ENCODE measurements around the gene VPS18. TPM values are rescaled to one million over a fixed set of nuclear protein-coding genes. Genes with fewer than 3 reads are reported as not detected.

The VPS18 gene
- total RNA-seq, 1 donor from 2014 or later, result 25.6 TPM

DNA sequence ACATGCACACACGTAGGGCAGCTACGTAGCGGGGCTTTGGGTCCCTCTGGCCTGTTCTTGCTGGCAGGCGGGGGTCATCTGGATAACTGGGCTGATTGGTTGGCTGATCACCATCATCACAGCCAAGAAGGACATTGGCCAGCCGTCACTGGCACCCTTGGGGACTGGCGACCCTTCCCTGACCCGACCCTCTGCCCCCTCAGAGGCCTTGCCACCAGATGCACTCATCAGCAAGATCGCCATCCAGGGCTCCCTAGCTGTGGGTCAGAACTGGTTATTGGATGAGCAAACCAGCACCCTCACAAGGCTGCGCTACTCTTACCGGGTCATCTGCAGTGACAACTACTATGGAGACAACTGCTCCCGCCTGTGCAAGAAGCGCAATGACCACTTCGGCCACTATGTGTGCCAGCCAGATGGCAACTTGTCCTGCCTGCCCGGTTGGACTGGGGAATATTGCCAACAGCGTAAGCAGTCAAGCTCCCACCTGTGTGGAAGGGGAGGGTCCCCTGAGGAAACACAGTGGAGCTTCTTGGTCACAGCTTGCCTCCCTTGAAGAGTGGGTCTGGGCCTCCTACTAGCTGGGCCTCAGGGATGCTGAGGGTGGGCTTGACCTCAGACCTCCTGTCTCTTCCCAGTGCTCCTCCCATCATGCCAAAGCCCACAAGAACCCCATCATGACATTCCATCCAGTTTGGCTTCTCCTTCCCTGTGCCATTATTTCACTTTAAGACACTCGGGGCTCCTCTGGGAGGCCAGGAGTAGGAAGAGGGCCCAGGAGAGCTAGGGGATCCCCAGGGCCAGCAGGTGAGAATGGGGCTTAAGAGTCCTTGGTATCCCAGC lies 37.3 kb downstream of the VPS18 start:
- Mint-ChIP-seq H3K27ac (peak overlapping the region; percentile 36), H3K4me3 (peak overlapping the region; percentile 88), H3K27me3 (peaks cover 65% of the 10 kb centered on the region)

DNA sequence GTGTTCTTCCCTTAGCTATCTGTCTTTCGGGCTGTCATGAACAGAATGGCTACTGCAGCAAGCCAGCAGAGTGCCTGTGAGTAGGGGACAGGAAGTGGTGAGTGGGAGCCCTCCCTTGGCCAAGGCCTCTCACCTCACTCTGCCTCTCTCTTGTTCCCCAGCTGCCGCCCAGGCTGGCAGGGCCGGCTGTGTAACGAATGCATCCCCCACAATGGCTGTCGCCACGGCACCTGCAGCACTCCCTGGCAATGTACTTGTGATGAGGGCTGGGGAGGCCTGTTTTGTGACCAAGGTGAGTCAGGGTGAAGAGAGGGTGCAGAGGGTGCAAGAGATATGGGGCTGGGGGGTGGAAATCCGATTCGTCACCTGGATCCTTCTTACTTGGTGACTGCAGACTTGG lies 37.9 kb downstream of the VPS18 start:
- no peak for DNase-seq (ENCODE audit: extremely low spot score, unreplicated experiment)
- Mint-ChIP-seq H3K4me3 (peak overlapping the region; percentile 74), H3K27me3 (peaks cover 58% of the 10 kb centered on the region), H3K9me3 (no peaks in the 10 kb centered on the region), H3K27ac (peak overlapping the region; percentile 36), H3K36me3 (no peaks in the 10 kb centered on the region), H3K4me1 (ENCODE audit: unreplicated experiment) (peaks cover 19% of the 10 kb centered on the region)
- TF ChIP-seq, protein P1, sequence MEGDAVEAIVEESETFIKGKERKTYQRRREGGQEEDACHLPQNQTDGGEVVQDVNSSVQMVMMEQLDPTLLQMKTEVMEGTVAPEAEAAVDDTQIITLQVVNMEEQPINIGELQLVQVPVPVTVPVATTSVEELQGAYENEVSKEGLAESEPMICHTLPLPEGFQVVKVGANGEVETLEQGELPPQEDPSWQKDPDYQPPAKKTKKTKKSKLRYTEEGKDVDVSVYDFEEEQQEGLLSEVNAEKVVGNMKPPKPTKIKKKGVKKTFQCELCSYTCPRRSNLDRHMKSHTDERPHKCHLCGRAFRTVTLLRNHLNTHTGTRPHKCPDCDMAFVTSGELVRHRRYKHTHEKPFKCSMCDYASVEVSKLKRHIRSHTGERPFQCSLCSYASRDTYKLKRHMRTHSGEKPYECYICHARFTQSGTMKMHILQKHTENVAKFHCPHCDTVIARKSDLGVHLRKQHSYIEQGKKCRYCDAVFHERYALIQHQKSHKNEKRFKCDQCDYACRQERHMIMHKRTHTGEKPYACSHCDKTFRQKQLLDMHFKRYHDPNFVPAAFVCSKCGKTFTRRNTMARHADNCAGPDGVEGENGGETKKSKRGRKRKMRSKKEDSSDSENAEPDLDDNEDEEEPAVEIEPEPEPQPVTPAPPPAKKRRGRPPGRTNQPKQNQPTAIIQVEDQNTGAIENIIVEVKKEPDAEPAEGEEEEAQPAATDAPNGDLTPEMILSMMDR (conservative IDR thresholded peaks at IDR 0.05), result no peak

More for the DNA sequence above, 37.3 kb downstream of the VPS18 start:
- TF ChIP-seq, protein P1 (conservative IDR thresholded peaks at IDR 0.05), result no peak
- Mint-ChIP-seq H3K36me3 (no peaks in the 10 kb centered on the region), H3K4me1 (ENCODE audit: unreplicated experiment) (peaks cover 21% of the 10 kb centered on the region), H3K9me3 (no peaks in the 10 kb centered on the region)
- no peak for DNase-seq (ENCODE audit: extremely low spot score, unreplicated experiment)

DNA sequence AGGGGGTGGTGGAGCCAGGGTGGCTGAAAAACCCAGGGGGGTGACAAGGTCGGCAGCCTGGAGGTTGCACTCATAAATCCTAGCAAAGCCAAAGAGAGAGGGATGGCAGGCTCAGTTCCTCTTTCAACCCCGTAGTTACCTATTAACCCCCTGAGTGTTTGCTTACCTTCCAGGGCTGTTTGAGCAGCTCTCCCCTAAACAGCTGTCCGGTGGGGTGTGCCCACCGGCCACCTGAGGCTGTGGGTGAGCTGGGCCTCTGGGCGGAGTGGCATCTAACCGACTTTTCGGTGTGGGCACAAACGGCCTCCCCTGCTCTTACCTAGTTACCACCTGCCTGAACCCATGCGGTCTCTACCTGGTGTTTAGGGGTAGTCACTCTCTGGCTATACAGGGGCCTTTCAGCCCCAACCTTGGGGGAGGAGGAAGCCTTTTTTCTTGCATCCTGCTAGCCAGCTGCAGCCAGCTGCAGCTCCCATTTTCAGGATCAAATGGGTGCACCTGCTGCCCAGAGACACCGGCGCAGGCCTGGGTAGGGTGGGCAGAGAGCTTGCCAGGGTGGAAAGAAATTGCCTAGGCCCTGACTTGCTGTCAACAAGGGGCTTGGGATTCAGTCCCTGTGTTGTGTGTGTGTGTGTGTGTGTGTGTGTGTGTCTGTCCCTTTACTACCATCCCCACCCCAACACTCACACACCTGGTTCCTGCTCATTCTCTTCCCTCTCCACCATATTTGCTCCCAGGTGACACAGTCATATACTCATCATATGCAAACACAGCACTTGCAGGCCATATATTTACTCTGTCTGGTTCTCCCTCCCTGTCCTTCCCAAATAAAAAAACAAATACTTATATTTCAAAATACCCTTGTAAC lies 38.6 kb downstream of the VPS18 start:
- Mint-ChIP-seq H3K36me3 (no peaks in the 10 kb centered on the region), H3K27ac (peak overlapping the region; percentile 36), H3K9me3 (no peaks in the 10 kb centered on the region), H3K27me3 (peaks cover 53% of the 10 kb centered on the region), H3K4me3 (peak overlapping the region; percentile 74), H3K4me1 (ENCODE audit: unreplicated experiment) (peaks cover 21% of the 10 kb centered on the region)
- TF ChIP-seq, protein P1 (conservative IDR thresholded peaks at IDR 0.05), result no peak
- DNase-seq (ENCODE audit: extremely low spot score, unreplicated experiment), result no peak

- Mint-ChIP-seq H3K36me3 (no peaks in the 10 kb centered on the region), H3K27me3 (peaks cover 48% of the 10 kb centered on the region), H3K27ac (peak overlapping the region; percentile 14), H3K9me3 (no peaks in the 10 kb centered on the region), H3K4me1 (ENCODE audit: unreplicated experiment) (peaks cover 24% of the 10 kb centered on the region), H3K4me3 (peak overlapping the region; percentile 57)
- TF ChIP-seq, protein P1 (conservative IDR thresholded peaks at IDR 0.05), result no peak
- DNase-seq (ENCODE audit: extremely low spot score, unreplicated experiment), result no peak
These were observed 39.3 kb downstream of the VPS18 start for GRCh38 chr15:40933517-40933902.

GRCh38 chr15:40934457-40934856 lies 40.2 kb downstream of the VPS18 start:
- Mint-ChIP-seq H3K4me1 (ENCODE audit: unreplicated experiment) (peaks cover 24% of the 10 kb centered on the region), H3K9me3 (no peaks in the 10 kb centered on the region), H3K27ac (no peak overlapping the region), H3K27me3 (peaks cover 38% of the 10 kb centered on the region), H3K4me3 (no peak overlapping the region), H3K36me3 (no peaks in the 10 kb centered on the region)
- TF ChIP-seq, protein P1 (conservative IDR thresholded peaks at IDR 0.05), result no peak
- no peak for DNase-seq (ENCODE audit: extremely low spot score, unreplicated experiment)

All from type B pancreatic cell (in vitro differentiated cells).